GM18508 (cell line): ENCODE data around the gene JAM2.

Experiments used
- ATAC-seq: cut with Tn5 transposase; IDR thresholded peaks from one replicate; pipeline ENCODE4 v1.9.1; 2021; ENCODE audit warnings: moderate number of reproducible peaks; ENCODE audit not compliant: insufficient read depth, unreplicated experiment

Gene JAM2

DNA sequence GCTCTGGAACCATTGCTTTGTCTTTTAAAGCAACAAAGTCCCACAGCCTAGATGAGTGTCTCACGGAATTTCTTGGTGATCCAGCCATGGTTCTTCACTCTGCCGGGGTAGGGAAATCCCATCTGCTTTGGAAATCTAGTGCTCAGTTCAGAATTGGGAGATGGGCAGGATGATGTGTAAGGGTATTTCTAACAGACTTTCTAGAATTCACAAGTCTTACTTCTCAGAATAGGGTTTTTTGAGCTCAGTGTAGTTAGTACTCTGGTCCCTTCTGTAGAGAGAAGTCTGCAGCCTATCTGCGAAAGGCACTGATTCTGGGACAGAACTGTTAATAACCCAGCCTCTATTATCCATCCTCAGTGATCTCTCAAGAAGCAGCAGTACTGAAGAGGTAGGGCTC lies 121.0 kb downstream of the JAM2 start:
- no peak for ATAC-seq

DNA sequence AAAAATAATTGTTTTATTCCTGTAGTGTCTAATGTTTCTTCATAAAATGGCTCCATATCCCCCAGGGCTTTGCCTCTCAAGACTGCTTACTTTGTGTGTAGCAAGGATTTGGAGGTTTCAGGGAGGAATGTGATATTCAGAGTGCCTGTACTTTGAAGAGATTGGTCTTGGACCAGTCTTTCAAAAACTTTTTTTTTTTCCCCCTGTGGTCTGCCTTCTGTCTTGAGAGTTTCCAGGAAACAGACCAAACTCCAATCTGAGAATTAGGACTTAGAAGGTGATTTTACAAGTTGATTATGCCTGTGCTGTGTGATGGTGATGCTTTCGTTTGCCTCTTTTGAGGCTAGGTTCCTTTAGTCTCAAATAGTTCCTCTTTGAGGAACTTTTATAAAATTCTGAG lies 121.6 kb downstream of the JAM2 start:
- no peak for ATAC-seq

DNA sequence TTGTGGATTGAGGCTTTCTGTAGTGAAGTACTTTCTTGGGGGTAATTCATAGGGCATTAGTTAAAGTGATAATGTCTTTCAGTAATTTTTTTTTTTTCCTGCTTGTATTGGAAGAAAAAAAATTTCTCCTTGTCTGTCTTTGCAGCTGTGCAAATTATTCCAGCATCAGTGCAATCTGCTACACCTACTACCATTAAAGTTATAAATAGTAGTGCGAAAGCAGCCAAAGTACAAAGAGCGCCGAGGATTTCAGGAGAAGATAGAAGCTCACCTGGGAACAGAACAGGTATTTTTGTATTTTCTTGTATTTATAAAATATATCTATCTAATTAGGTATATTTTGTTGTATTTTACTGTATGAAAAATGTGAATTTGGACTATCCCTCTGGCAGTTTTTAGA lies 125.0 kb downstream of the JAM2 start:
- no peak for ATAC-seq
